GM19043 (cell line): ENCODE results near the gene ALG9.

Experiments
- ATAC-seq: cut with Tn5 transposase; IDR thresholded peaks from one replicate; pipeline ENCODE4 v1.9.1; 2021; ENCODE audit warnings: low read depth; ENCODE audit not compliant: unreplicated experiment

ALG9 gene

GRCh38 chr11:111736621-111737443 is 134.5 kb downstream of the ALG9 start:
- ATAC-seq: no peak
